Esophagus muscularis mucosa (tissue), 4 donors: ENCODE data around the gene RHOBTB1. TPM values are rescaled to one million over a fixed set of nuclear protein-coding genes. Genes with fewer than 3 reads are reported as not detected.

Source experiments
- DNase-seq: peaks from one replicate; pipeline ENCODE4 v3.0.0-alpha.2; 2017; ENCODE audit errors: extremely low spot score
- H3K27ac ChIP-seq, 4 donors: fragments of 200-600 bp; sonication (generic); replicated peaks in 1 of 4; 1 replicate in 3 of 4; 2 replicates in 1 of 4; pipeline ENCODE4 v1.5.1; 2016 to 2019; ENCODE audit warnings: mild to moderate bottlenecking in 1 of 4
- H3K27me3 ChIP-seq, 4 donors: fragments of 200-600 bp; sonication (generic); one replicate each; pipeline versions ENCODE4 v1.5.1 to v1.6.0; 2016 to 2019
- H3K36me3 ChIP-seq, 4 donors: fragments of 200-600 bp; sonication (generic); one replicate each; pipeline ENCODE4 v1.5.1; 2016 to 2019
- H3K4me1 ChIP-seq, 4 donors: fragments of 200-600 bp; sonication (generic); one replicate each; pipeline ENCODE4 v1.5.1; 2016 to 2019
- H3K4me3 ChIP-seq, 4 donors: fragments of 200-600 bp; sonication (generic); 1 replicate in 2 of 4; 2 replicates in 2 of 4; pipeline ENCODE4 v1.5.1; 2016 to 2019; ENCODE audit warnings: mild to moderate bottlenecking in 4 of 4, moderate library complexity in 1 of 4
- H3K9me3 ChIP-seq, 4 donors: fragments of 200-600 bp; sonication (generic); 1 replicate in 3 of 4; 2 replicates in 1 of 4; pipeline ENCODE4 v1.5.1; 2016 to 2019
- CTCF ChIP-seq, 3 experiments: fragments of 200-600 bp in 2 of 3; fragments of 450-650 bp in 1 of 3; sonication (generic) in 2 of 3; IDR thresholded peaks; one replicate each; pipeline ENCODE4 v1.5.1; 2017 to 2019; ENCODE audit warnings: antibody characterized with exemption in 3 of 3, mild to moderate bottlenecking in 2 of 3, moderate library complexity in 1 of 3
- EP300 ChIP-seq: sonication (generic); formaldehyde crosslinking; IDR thresholded peaks from one replicate; pipeline ENCODE4 v1.6.1; 2017; ENCODE audit warnings: antibody characterized with exemption
- POLR2A ChIP-seq: fragments of 450-650 bp; IDR thresholded peaks from one replicate; pipeline ENCODE4 v1.6.1; 2017; ENCODE audit warnings: antibody characterized with exemption, moderate library complexity, mild to moderate bottlenecking, low read depth
- POLR2AphosphoS5 ChIP-seq, 2 donors: sonication (generic); formaldehyde crosslinking; IDR thresholded peaks; one replicate each; pipeline ENCODE4 v1.6.1; 2017; ENCODE audit warnings: antibody characterized with exemption in 2 of 2
- WGBS: methylation state at CpG from one replicate; pipeline ENCODE4 v1.1.5; 2018; 5-methylcytosine and 5-hydroxymethylcytosine counted together
- intact Hi-C: fragments of 100-400 bp; cut with DNase I; formaldehyde crosslinking; loops from one replicate; pipeline ENCODE4 v1.15.1; 2023
- total RNA-seq, 4 donors: library from RNA; depleted of rRNA; stranded (reverse); fragments of >200 nt; gene quantifications; one replicate each; pipeline versions ENCODE4 v1.1.0 to v1.2.1, GENCODE V29; 2016

The RHOBTB1 gene
- total RNA-seq, 4 donors from 2014 or later = 16.7 to 39.2 (median 20.1) TPM

GRCh38 chr10:60940446-60940845, 3.5 kb downstream of the RHOBTB1 start:
- Histone ChIP-seq H3K4me3 (no peak overlapping the region), H3K36me3 (peaks cover 0 to 11% (median 0%) of the 10 kb centered on the region in 4 donors), H3K27me3 (no peaks in the 10 kb centered on the region), H3K4me1 (peaks cover 27 to 66% (median 60%) of the 10 kb centered on the region in 4 donors), H3K27ac (no peak overlapping the region), H3K9me3 (no peaks in the 10 kb centered on the region)
- 76% methylated on average over 3 of the region's 3 CpGs for WGBS
- intact Hi-C loops = loop anchor here (5.0 kb wide), 1 partner anchor 33 kb away; no protein-coding TSS in a partner anchor
- no peak for DNase-seq
- TF ChIP-seq POLR2A = no peak
- no peak for TF ChIP-seq POLR2AphosphoS5 (IDR thresholded peaks at IDR 0.05)
- no peak for TF ChIP-seq EP300
- no peak for TF ChIP-seq CTCF (IDR thresholded peaks at IDR 0.05)

GRCh38 chr10:60937784-60938654, 6.0 kb downstream of the RHOBTB1 start:
- DNase-seq = peak; percentile 62
- H3K27ac ChIP-seq = peak overlapping the region in 2 of 4 donors; percentile 21 to 24
- H3K27me3 ChIP-seq = no peaks in the 10 kb centered on the region
- 82% methylated on average over 5 of the region's 5 CpGs for WGBS
- intact Hi-C loops = no loop called here
- peaks cover 0 to 13% (median 0%) of the 10 kb centered on the region in 4 donors for H3K36me3 ChIP-seq
- no peaks in the 10 kb centered on the region for H3K9me3 ChIP-seq
- no peak overlapping the region for H3K4me3 ChIP-seq
- peaks cover 26 to 70% (median 61%) of the 10 kb centered on the region in 4 donors for H3K4me1 ChIP-seq
- TF ChIP-seq EP300 (no peak), POLR2AphosphoS5 (IDR thresholded peaks at IDR 0.05) (peak in 1 of 2 donors; percentile 20)

DNA sequence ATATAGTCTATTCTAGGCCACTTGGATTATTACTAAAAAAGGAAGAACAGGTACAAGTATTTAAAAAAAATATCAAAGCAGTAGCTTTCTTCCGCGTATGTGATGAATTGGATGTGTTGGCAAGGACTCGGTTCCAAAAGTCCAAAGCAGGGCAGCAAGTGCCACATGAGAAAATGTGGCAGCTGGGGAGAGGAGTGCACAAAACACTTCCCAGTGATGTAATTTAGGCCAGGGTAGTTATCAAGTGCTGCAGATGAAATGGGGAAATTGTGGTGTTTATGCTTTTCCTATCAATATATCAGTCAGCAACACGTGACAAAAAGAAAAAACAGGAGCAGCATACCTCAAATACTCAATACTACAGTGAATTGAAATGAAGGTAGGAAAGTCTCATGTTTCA, 7.0 kb downstream of the RHOBTB1 start:
- Histone ChIP-seq H3K36me3 (peaks cover 0 to 13% (median 0%) of the 10 kb centered on the region in 4 donors), H3K27ac (peak overlapping the region in 1 of 4 donors; percentile 21), H3K4me1 (peaks cover 22 to 60% (median 51%) of the 10 kb centered on the region in 4 donors), H3K9me3 (no peaks in the 10 kb centered on the region), H3K27me3 (no peaks in the 10 kb centered on the region), H3K4me3 (no peak overlapping the region)
- intact Hi-C loops = no loop called here
- TF ChIP-seq POLR2AphosphoS5 (IDR thresholded peaks at IDR 0.05) = no peak
- no peak for TF ChIP-seq EP300
- no peak for TF ChIP-seq CTCF (IDR thresholded peaks at IDR 0.05)
- no peak for TF ChIP-seq POLR2A
- DNase-seq = peak; percentile 26
- 63% methylated on average over 4 of the region's 4 CpGs for WGBS

DNA sequence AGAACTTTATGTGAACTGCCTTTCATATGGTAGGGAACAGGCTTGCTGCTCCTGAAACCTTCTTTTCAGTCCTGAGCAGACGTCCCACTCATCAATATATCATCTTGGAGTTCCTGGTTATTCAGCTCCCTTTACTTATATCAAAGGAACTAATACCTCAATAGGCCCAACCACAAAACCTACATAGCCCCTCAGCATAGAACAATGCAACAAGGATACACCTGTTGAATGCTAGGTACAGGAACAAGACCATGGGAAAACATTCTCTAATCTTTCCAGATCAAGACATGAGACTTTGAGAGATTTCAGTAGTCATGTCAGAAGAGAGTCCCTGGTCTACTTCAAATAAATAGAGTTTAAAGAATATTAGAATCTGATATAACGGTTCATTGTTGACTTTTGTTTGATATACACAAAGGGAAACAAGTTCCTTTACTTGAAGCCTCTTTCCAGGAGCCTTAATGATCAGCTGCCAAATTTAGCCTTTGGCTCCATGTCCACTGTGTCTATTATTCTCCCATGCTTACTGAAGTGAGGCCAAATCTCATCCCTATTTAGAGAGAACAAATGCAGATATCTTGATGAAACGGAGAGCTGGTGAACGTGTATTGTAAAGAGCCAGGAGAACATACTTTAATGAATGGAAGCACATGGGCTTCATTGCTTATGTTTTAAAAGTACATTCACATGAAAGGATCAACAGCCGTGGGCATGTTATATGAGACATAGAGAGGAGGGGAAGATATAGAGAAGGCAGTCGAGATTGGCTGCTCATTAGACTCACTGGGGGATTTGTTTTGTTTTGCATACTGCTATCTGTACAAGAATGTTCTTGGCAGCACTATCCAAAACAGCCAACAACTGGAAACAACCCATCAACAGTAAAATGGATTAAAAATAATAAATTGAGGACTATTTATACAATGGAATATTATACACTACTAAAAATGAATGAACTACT, 9.5 kb downstream of the RHOBTB1 start:
- H3K36me3 ChIP-seq = peaks cover 0 to 13% (median 0%) of the 10 kb centered on the region in 4 donors
- H3K9me3 ChIP-seq = no peaks in the 10 kb centered on the region
- H3K27ac ChIP-seq = peak overlapping the region in 2 of 4 donors; percentile 16 to 22
- TF ChIP-seq EP300 (no peak), POLR2AphosphoS5 (IDR thresholded peaks at IDR 0.05) (no peak), POLR2A (no peak), CTCF (IDR thresholded peaks at IDR 0.05) (no peak)
- no peak overlapping the region for H3K4me3 ChIP-seq
- DNase-seq = no peak
- H3K27me3 ChIP-seq = no peaks in the 10 kb centered on the region
- WGBS = 43% methylated on average over 6 of the region's 6 CpGs
- H3K4me1 ChIP-seq = peaks cover 23 to 47% (median 35%) of the 10 kb centered on the region in 4 donors
- intact Hi-C loops = no loop called here
